SHP77 (cell line): Measurements from ENCODE around the gene FOXP1.

Experiments
- DNase-seq, 2 experiments: peaks; one replicate each; lab custom pipeline; 2025; lab: John Stamatoyannopoulos, UW

FOXP1 gene

GRCh38 chr3:71102111-71102983 lies 481.2 kb downstream of the FOXP1 start:
- no peak for DNase-seq

- DNase-seq, result no peak
Observed at GRCh38 chr3:71101626-71102025, 481.9 kb downstream of the FOXP1 start.

- no peak for DNase-seq
Observed at GRCh38 chr3:71101014-71101413, 482.5 kb downstream of the FOXP1 start.

GRCh38 chr3:71099997-71100719 lies 483.4 kb downstream of the FOXP1 start:
- DNase-seq, result no peak

- no peak for DNase-seq
Observed at GRCh38 chr3:71097557-71097956, 486.0 kb downstream of the FOXP1 start.

- DNase-seq, result no peak
Observed at GRCh38 chr3:71095511-71096291, 487.8 kb downstream of the FOXP1 start.

GRCh38 chr3:71094658-71095209 lies 488.8 kb downstream of the FOXP1 start:
- no peak for DNase-seq

GRCh38 chr3:71092665-71093064 lies 490.9 kb downstream of the FOXP1 start:
- DNase-seq, result no peak

GRCh38 chr3:71090207-71090606 lies 493.3 kb downstream of the FOXP1 start:
- no peak for DNase-seq

GRCh38 chr3:71089271-71089847 lies 494.2 kb downstream of the FOXP1 start:
- no peak for DNase-seq

- no peak for DNase-seq
Observed at GRCh38 chr3:71088742-71089141, 494.8 kb downstream of the FOXP1 start.

GRCh38 chr3:71088019-71088708 lies 495.4 kb downstream of the FOXP1 start:
- DNase-seq, result no peak

- DNase-seq, result no peak
Observed at GRCh38 chr3:71087143-71088018, 496.1 kb downstream of the FOXP1 start.

- no peak for DNase-seq
Observed at GRCh38 chr3:71086777-71087142, 496.8 kb downstream of the FOXP1 start.

- DNase-seq, result no peak
Observed at GRCh38 chr3:71083726-71084131, 499.8 kb downstream of the FOXP1 start.

- DNase-seq, result no peak
Observed at GRCh38 chr3:71082833-71083232, 500.7 kb downstream of the FOXP1 start.

- no peak for DNase-seq
Observed at GRCh38 chr3:71080517-71081083, 502.9 kb downstream of the FOXP1 start.

- no peak for DNase-seq
Observed at GRCh38 chr3:71078723-71079525, 504.6 kb downstream of the FOXP1 start.

- DNase-seq, result no peak
Observed at GRCh38 chr3:71078199-71078598, 505.3 kb downstream of the FOXP1 start.
